MM.1S (cell line): ENCODE measurements around the gene STK32B.

Experiments
- DNase-seq: peaks from one replicate; pipeline ENCODE4 v3.0.0-alpha.2; 2015
- H2AFZ ChIP-seq: fragments of 300-600 bp; sonication (generic); 2 replicates; pipeline ENCODE4 v1.6.0; 2016; ENCODE audit warnings: antibody characterized with exemption, low read length
- H3F3A ChIP-seq: fragments of 300-600 bp; sonication (generic); 2 replicates; pipeline ENCODE4 v1.6.1; 2016; ENCODE audit warnings: mild to moderate bottlenecking, antibody characterized with exemption, low read length, moderate library complexity, mixed read lengths; ENCODE audit not compliant: insufficient read depth
- H3K27ac ChIP-seq: fragments of 300-600 bp; sonication (generic); 2 replicates; pipeline ENCODE4 v1.5.1; 2016; ENCODE audit warnings: mild to moderate bottlenecking, low read length
- H3K27me3 ChIP-seq: fragments of 300-600 bp; sonication (generic); replicated peaks from 2 replicates; pipeline ENCODE4 v1.6.0; 2016; ENCODE audit warnings: low read length; ENCODE audit not compliant: insufficient read depth
- H3K36me3 ChIP-seq: fragments of 300-600 bp; sonication (generic); replicated peaks from 2 replicates; pipeline ENCODE4 v1.6.1; 2016; ENCODE audit warnings: mild to moderate bottlenecking, low read length, mixed read lengths; ENCODE audit not compliant: insufficient read depth
- H3K4me1 ChIP-seq: fragments of 300-600 bp; sonication (generic); 2 replicates; pipeline ENCODE4 v1.6.1; 2016; ENCODE audit warnings: low read length, mixed read lengths
- H3K4me2 ChIP-seq: fragments of 300-600 bp; sonication (generic); 2 replicates; pipeline ENCODE4 v1.6.0; 2016; ENCODE audit warnings: low read depth, low read length
- H3K4me3 ChIP-seq: fragments of 300-600 bp; sonication (generic); 2 replicates; pipeline ENCODE4 v1.5.1; 2016; ENCODE audit warnings: low read length, mixed read lengths
- H3K79me2 ChIP-seq: fragments of 300-600 bp; sonication (generic); 2 replicates; pipeline ENCODE4 v1.6.1; 2016; ENCODE audit warnings: mixed run types, low read length, mixed read lengths
- H3K9ac ChIP-seq: fragments of 300-600 bp; sonication (generic); 2 replicates; pipeline ENCODE4 v1.6.1; 2016; ENCODE audit warnings: low read length, mixed read lengths
- H3K9me2 ChIP-seq: fragments of 300-600 bp; sonication (generic); replicated peaks from 2 replicates; pipeline ENCODE4 v1.6.1; 2016; ENCODE audit warnings: mild to moderate bottlenecking, low read length, mixed read lengths; ENCODE audit not compliant: insufficient read depth
- H3K9me3 ChIP-seq: fragments of 300-600 bp; sonication (generic); replicated peaks from 2 replicates; pipeline ENCODE4 v1.6.1; 2016; ENCODE audit warnings: mild to moderate bottlenecking, low read length, mixed read lengths; ENCODE audit not compliant: insufficient read depth
- H4K20me1 ChIP-seq: fragments of 300-600 bp; sonication (generic); 2 replicates; pipeline ENCODE4 v1.6.1; 2016; ENCODE audit warnings: mild to moderate bottlenecking, low read length, moderate library complexity, mixed read lengths; ENCODE audit not compliant: insufficient read depth
- EZH2 ChIP-seq: fragments of 300-600 bp; sonication (generic); optimal IDR thresholded peaks from 2 replicates; pipeline ENCODE3; 2017; ENCODE audit warnings: low read depth, mild to moderate bottlenecking, antibody characterized with exemption, low read length, mixed read lengths
- EZH2phosphoT487 ChIP-seq: fragments of 300-600 bp; sonication (generic); IDR thresholded peaks from 2 replicates; pipeline ENCODE4 v1.6.1; 2018; ENCODE audit warnings: antibody characterized with exemption, low read length
- TF ChIP-seq, protein P1 (sequence below): fragments of 300-600 bp; sonication (generic); IDR thresholded peaks from 2 replicates; pipeline ENCODE4 v1.5.1; 2016; ENCODE audit warnings: antibody characterized with exemption, low read length, mixed read lengths

The STK32B gene

DNA sequence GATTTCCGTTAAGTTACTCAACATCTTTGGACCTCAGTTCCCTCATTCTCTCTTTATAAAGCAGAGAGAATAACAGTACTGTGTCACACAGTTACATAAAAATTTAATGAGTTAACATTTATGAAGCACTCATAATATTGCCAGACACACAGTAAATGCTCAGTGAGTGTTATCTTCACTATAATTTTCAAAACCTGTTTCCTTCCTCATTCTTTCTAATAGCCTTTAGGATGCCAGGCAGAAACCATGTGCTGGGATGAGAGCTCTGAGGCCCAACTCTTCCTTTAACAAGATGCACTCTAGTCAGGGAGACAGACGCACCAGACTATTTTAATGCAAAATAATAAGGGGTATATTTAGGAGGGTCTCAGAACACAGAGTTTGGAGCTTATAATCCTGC, 208.2 kb downstream of the STK32B start:
- H3K27ac ChIP-seq, result no peak overlapping the region
- TF ChIP-seq EZH2, result no peak
- TF ChIP-seq, protein P1, sequence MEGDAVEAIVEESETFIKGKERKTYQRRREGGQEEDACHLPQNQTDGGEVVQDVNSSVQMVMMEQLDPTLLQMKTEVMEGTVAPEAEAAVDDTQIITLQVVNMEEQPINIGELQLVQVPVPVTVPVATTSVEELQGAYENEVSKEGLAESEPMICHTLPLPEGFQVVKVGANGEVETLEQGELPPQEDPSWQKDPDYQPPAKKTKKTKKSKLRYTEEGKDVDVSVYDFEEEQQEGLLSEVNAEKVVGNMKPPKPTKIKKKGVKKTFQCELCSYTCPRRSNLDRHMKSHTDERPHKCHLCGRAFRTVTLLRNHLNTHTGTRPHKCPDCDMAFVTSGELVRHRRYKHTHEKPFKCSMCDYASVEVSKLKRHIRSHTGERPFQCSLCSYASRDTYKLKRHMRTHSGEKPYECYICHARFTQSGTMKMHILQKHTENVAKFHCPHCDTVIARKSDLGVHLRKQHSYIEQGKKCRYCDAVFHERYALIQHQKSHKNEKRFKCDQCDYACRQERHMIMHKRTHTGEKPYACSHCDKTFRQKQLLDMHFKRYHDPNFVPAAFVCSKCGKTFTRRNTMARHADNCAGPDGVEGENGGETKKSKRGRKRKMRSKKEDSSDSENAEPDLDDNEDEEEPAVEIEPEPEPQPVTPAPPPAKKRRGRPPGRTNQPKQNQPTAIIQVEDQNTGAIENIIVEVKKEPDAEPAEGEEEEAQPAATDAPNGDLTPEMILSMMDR, result no peak
- TF ChIP-seq EZH2phosphoT487, result no peak
- no peak overlapping the region for H3K4me2 ChIP-seq
- H3F3A ChIP-seq, result no peaks in the 10 kb centered on the region
- no peaks in the 10 kb centered on the region for H3K79me2 ChIP-seq
- no peak for DNase-seq
- no peak overlapping the region for H2AFZ ChIP-seq
- no peak overlapping the region for H3K9ac ChIP-seq
- H3K4me1 ChIP-seq, result no peaks in the 10 kb centered on the region
- no peaks in the 10 kb centered on the region for H3K9me3 ChIP-seq
- no peaks in the 10 kb centered on the region for H3K9me2 ChIP-seq
- H4K20me1 ChIP-seq, result no peaks in the 10 kb centered on the region
- H3K4me3 ChIP-seq, result no peak overlapping the region
- no peaks in the 10 kb centered on the region for H3K27me3 ChIP-seq
- no peaks in the 10 kb centered on the region for H3K36me3 ChIP-seq

DNA sequence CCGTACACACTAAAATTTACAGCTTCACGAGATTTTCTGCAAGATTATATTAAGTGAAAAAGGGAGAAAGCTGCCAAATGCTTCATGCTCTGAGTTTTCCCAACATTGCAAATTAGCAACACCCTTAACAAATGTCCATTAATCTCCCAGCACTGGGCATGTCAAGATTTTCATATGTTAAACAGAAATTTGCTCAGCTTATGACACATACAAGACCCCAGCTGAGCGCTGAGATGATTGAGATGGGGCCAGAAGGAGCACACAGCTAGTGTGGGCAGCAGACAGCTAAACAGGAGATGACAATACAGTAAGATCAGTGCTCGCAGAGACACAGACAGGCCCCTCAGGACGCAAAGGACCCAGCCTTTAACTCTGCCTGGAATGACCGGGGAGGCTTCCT, 208.8 kb downstream of the STK32B start:
- Histone ChIP-seq H3K27me3 (no peaks in the 10 kb centered on the region), H2AFZ (no peak overlapping the region), H3K4me3 (no peak overlapping the region), H3K9ac (no peak overlapping the region), H3K36me3 (no peaks in the 10 kb centered on the region), H3K4me2 (no peak overlapping the region), H3K4me1 (no peaks in the 10 kb centered on the region), H3K79me2 (no peaks in the 10 kb centered on the region), H3K27ac (no peak overlapping the region), H3K9me3 (no peaks in the 10 kb centered on the region), H3F3A (no peaks in the 10 kb centered on the region), H3K9me2 (no peaks in the 10 kb centered on the region), H4K20me1 (no peaks in the 10 kb centered on the region)
- TF ChIP-seq, protein P1, result no peak
- TF ChIP-seq EZH2 (no peak), EZH2phosphoT487 (no peak)
- no peak for DNase-seq

DNA sequence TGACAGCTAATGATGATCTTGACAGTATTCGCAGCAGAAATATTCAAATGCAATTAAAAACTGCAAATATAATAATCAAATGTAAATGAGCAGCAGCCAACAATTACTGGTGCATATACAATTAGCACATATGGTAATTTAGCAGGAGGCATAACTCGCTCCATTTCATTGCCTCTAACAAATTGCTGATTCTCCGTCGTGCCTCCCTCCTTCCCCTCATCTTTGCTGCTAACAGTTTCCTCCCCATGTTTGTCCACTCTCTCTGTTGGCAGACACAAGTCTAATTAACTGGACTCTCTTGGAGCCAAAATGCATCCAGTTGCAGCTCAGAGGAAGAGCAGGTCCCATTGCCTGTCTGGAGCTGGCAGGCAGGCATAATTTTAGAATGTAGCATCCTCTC, 210.6 kb downstream of the STK32B start:
- Histone ChIP-seq H3K27me3 (no peaks in the 10 kb centered on the region), H3K27ac (no peak overlapping the region), H3K9ac (no peak overlapping the region), H3K9me3 (no peaks in the 10 kb centered on the region), H3K4me1 (no peaks in the 10 kb centered on the region), H3K36me3 (no peaks in the 10 kb centered on the region), H3F3A (no peaks in the 10 kb centered on the region), H3K9me2 (no peaks in the 10 kb centered on the region), H4K20me1 (no peaks in the 10 kb centered on the region), H3K4me2 (no peak overlapping the region), H3K79me2 (no peaks in the 10 kb centered on the region), H3K4me3 (no peak overlapping the region), H2AFZ (no peak overlapping the region)
- no peak for DNase-seq
- TF ChIP-seq, protein P1, result no peak
- no peak for TF ChIP-seq EZH2phosphoT487
- no peak for TF ChIP-seq EZH2

GRCh38 chr4:5266991-5267390, 215.7 kb downstream of the STK32B start:
- no peaks in the 10 kb centered on the region for H3K36me3 ChIP-seq
- no peaks in the 10 kb centered on the region for H3K27me3 ChIP-seq
- H3F3A ChIP-seq, result no peaks in the 10 kb centered on the region
- no peaks in the 10 kb centered on the region for H4K20me1 ChIP-seq
- no peak overlapping the region for H3K4me2 ChIP-seq
- TF ChIP-seq, protein P1, result no peak
- H3K9me3 ChIP-seq, result no peaks in the 10 kb centered on the region
- H3K27ac ChIP-seq, result no peak overlapping the region
- H2AFZ ChIP-seq, result no peak overlapping the region
- no peak overlapping the region for H3K4me3 ChIP-seq
- no peak overlapping the region for H3K9ac ChIP-seq
- no peak for DNase-seq
- H3K9me2 ChIP-seq, result no peaks in the 10 kb centered on the region
- H3K4me1 ChIP-seq, result no peaks in the 10 kb centered on the region
- no peaks in the 10 kb centered on the region for H3K79me2 ChIP-seq
